ENCODE measurements around the gene GPR55. TPM values are rescaled to one million over a fixed set of nuclear protein-coding genes. Genes with fewer than 3 reads are reported as not detected.

GPR55 gene
- total RNA-seq, 1 donor from 2014 or later = 0.28 TPM

GRCh38 chr2:230868161-230868946, 56.7 kb downstream of the GPR55 start:
- H3K9me3 Mint-ChIP-seq (ENCODE audit: unreplicated experiment) = no peaks in the 10 kb centered on the region
- H3K27me3 Mint-ChIP-seq (ENCODE audit: unreplicated experiment) = peaks cover 17% of the 10 kb centered on the region
- H3K4me3 Mint-ChIP-seq (ENCODE audit: unreplicated experiment) = peak overlapping the region; percentile 81
- no peak for DNase-seq (ENCODE audit: low spot score)
- TF ChIP-seq CTCF (IDR thresholded peaks at IDR 0.05; ENCODE audit: unreplicated experiment) = no peak
- H3K27ac Mint-ChIP-seq (ENCODE audit: unreplicated experiment) = peak overlapping the region; percentile 82
- H3K4me1 Mint-ChIP-seq (ENCODE audit: unreplicated experiment) = peaks cover 58% of the 10 kb centered on the region
- no peaks in the 10 kb centered on the region for H3K36me3 Mint-ChIP-seq (ENCODE audit: low read depth, unreplicated experiment)

- Mint-ChIP-seq H3K36me3 (ENCODE audit: low read depth, unreplicated experiment) (no peaks in the 10 kb centered on the region), H3K27ac (ENCODE audit: unreplicated experiment) (no peak overlapping the region), H3K4me3 (ENCODE audit: unreplicated experiment) (peak overlapping the region; percentile 86), H3K4me1 (ENCODE audit: unreplicated experiment) (peaks cover 52% of the 10 kb centered on the region), H3K9me3 (ENCODE audit: unreplicated experiment) (no peaks in the 10 kb centered on the region), H3K27me3 (ENCODE audit: unreplicated experiment) (peaks cover 19% of the 10 kb centered on the region)
- TF ChIP-seq CTCF (IDR thresholded peaks at IDR 0.05; ENCODE audit: unreplicated experiment) = no peak
- DNase-seq (ENCODE audit: low spot score) = no peak
Measured at GRCh38 chr2:230866756-230867523, 58.1 kb downstream of the GPR55 start.

GRCh38 chr2:230865766-230866755, 59.0 kb downstream of the GPR55 start:
- peak; percentile 59 for DNase-seq (ENCODE audit: low spot score)
- no peak overlapping the region for H3K27ac Mint-ChIP-seq (ENCODE audit: unreplicated experiment)
- no peaks in the 10 kb centered on the region for H3K9me3 Mint-ChIP-seq (ENCODE audit: unreplicated experiment)
- no peak for TF ChIP-seq CTCF (IDR thresholded peaks at IDR 0.05; ENCODE audit: unreplicated experiment)
- H3K4me1 Mint-ChIP-seq (ENCODE audit: unreplicated experiment) = peaks cover 54% of the 10 kb centered on the region
- peaks cover 19% of the 10 kb centered on the region for H3K27me3 Mint-ChIP-seq (ENCODE audit: unreplicated experiment)
- peak overlapping the region; percentile 89 for H3K4me3 Mint-ChIP-seq (ENCODE audit: unreplicated experiment)
- H3K36me3 Mint-ChIP-seq (ENCODE audit: low read depth, unreplicated experiment) = no peaks in the 10 kb centered on the region

- no peak for TF ChIP-seq CTCF (IDR thresholded peaks at IDR 0.05; ENCODE audit: unreplicated experiment)
- no peak for DNase-seq (ENCODE audit: low spot score)
- Mint-ChIP-seq H3K27me3 (ENCODE audit: unreplicated experiment) (peaks cover 17% of the 10 kb centered on the region), H3K4me1 (ENCODE audit: unreplicated experiment) (peaks cover 50% of the 10 kb centered on the region), H3K27ac (ENCODE audit: unreplicated experiment) (no peak overlapping the region), H3K4me3 (ENCODE audit: unreplicated experiment) (peak overlapping the region; percentile 89), H3K36me3 (ENCODE audit: low read depth, unreplicated experiment) (no peaks in the 10 kb centered on the region), H3K9me3 (ENCODE audit: unreplicated experiment) (no peaks in the 10 kb centered on the region)
Measured at GRCh38 chr2:230865307-230865765, 59.7 kb downstream of the GPR55 start.
